GM18907 (cell line): Measurements from ENCODE around the gene CDH12.
"Not testable (repeated sequence)": the region's sequence is repeated elsewhere in the genome, so short reads cannot be mapped to it uniquely, and the experiment has no call there.

Source experiments
- ATAC-seq: cut with Tn5 transposase; IDR thresholded peaks from one replicate; pipeline ENCODE4 v1.9.1; 2021; ENCODE audit warnings: mild to moderate bottlenecking, moderate library complexity; ENCODE audit not compliant: unreplicated experiment

The CDH12 gene

DNA sequence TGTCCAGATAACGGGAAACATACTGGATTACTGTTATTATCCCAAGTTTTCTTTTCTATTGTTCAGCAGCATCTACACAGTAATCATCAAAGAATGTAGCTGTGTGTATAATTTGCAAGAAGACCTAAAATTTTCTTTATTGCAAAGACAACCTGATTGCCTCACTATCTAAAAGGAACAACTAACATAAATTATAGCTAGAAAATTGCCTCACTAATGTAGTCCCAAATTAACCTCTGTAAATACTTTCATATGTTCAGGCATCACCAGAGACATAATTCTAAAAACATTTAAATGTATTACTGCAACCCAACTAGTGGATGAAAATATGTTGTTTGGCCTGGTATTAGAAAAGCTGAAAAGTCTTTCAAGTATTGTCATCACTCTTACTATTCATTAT, 275.4 kb downstream of the CDH12 start:
- no peak for ATAC-seq

DNA sequence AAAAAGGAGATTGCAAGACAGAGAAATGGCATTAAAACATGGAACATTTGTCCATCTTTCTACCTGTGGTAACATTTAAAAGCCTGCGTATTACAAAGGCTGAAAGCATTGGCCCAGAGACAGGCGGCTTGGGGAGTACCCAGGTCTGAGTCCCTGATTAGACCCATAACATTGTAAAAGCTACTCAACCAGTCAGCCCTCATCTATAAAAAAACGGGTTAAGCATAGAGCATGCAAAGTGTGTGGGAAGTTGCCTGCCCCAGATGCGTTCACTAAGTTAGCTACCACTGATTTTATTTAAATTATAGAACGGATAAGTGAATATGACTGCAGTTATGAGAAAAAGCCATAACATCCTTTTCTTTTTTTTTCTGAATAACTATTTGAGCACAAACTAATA, 276.1 kb downstream of the CDH12 start:
- ATAC-seq, result no peak

DNA sequence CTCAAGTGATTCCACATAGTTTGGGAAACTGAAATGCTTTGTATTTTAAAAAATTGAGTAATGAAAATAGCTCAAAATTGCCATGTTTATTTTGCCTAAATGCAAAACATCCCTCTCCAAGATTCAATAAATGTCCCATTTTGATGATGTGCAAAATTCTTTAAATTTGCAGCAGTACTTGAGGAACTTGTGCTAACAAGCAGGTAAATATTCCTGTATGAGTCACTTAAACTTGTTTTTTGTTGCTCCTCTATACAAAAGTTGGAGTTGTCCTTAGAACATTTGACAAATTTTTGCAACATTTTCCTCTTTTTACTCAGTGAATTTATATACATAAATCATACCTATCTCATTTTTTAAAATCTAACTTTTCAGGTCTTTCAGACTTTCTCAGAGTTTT, 280.2 kb downstream of the CDH12 start:
- ATAC-seq, result no peak

DNA sequence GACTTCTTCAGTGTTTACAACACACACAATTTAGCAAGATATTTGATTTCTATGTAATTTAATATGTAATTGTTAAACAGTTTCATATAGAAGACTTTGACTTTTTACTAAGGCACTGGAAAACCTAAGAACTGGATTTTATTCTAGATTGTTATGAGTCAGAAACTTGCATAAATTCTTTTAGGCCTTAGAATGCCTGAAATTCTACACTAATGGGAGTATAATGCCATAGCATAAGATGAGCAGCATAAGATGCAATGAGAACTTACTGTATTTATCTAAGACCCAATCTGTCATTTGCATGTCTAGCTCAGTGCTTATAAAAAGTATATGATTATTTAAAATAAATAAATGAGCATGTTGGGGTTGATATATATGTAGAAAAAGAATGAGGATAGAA, 285.2 kb downstream of the CDH12 start:
- no peak for ATAC-seq

DNA sequence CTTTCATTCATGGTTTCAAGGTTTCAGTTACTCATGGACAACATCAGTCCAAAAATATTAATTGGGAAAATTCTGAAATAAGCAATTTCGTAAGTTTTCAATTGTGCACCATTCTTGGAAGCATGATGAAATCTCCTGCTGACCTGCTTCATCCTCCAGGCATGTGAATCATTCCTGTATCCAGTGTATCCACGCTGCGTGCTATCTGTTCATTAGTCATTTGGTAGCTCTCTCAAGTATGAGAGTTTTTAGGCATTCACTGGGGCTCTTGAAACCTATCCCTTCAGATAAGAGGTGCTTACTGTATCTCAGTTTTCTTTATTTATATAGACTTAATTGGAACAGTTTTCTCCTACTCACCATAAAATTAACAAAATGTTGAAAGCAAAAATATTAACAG, 293.0 kb downstream of the CDH12 start:
- ATAC-seq, result no peak

DNA sequence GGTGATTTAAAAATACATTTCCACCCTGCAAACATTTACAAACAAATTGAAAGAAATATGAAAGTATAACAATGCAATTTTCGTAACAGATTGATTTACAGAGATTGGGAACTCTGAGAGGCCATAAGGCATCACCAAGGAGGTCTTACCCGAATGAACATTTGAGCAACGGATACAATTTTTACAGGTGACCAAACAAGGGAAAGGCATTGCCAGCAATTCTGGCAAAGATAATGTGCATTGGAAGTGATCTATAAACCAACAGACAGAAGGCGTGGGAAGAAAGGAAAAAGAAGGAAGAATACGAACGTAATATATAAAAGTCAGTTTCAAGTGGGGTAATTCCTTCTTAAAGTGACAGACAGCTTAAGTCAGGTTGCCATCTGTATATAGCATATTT, 295.9 kb downstream of the CDH12 start:
- no peak for ATAC-seq

DNA sequence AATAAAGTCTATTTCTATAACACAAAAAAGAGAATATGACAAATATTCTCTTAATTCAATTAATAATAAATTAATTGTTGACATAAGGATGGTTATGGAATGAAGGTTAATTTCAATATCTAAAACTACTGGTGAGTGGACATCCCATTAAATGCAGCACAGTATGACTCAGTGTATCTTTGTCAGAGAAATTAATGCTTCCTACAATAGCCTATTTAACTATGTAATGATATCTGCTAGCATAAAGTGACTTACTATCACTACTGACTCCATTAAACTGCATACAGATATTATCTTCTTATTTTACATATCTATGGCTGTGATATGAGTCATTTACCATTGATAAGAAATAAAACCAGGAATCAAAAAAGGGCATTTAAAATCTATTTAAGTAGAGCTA, 298.7 kb downstream of the CDH12 start:
- no peak for ATAC-seq

DNA sequence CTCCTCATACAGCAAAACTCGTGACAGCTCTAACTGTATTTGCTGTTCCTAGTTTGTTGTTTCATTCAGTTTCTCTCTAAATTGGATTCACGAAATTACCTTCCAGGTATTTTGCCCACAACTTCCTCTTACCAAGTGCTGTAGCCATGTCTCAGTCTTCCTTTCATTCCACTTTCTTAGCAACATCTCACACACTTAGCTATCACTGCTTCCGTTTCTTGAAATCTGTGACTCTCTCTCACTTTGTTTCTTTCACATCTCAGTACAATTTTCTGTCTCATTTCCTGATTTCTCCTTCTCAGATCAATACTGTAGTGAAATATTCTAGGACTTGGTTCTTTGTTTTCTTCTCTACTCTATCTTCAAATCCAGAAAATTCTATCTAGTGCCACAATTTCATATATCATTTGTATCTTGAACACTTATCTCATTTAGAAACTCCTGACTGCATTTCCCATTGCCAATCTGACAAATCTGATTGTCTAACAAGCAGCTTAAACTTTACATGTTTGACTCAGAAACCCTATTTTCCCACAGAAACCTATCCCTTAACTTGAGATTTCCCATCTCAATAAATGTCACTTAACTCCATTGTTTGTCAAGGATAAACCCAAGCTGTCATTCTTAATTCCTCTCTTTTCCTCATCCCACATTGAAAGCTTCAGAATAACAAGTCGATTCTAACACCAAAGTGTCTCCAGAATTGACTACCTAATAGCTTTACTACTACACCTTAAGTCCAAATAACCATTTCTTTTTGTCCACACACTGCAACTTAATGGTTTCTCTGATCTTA, 303.1 kb downstream of the CDH12 start:
- no peak for ATAC-seq

DNA sequence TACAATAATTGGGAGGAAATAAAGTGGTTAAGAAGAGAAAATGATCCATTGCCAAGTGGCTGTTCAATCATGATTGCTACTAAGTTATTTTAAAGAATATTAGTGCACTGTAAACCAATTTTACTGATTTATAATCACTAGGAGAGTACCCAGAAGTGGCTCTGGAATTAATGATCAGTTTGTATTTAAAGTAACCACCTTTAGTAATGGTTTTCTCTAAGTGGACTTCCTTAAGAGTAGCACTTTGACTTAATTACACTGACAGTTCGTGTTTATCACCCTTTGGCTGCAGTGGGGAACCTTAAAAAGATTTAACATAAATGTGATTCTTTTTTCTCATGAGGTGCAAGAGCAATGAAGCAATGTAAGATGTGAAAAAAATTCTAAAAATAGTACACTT, 310.8 kb downstream of the CDH12 start:
- no peak for ATAC-seq

DNA sequence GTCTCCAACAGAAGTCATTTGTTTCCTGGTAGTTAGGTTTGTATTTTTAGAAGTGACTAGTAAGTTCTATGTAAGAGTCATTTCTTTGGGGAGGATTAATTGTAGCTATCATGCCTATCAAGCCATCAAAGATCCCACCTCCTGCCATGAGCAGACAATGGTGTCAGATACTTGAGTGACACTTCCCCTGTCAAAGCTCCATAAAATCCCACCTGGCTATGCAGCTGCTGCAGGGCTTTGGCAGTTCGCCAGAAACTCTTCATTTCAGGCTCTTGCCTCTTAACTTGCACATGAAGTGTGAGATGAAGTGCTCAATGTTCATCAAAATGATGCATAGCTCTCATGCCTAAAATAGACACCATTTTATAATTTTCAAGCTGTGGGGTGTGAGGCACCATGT, 312.1 kb downstream of the CDH12 start:
- ATAC-seq, result no peak

DNA sequence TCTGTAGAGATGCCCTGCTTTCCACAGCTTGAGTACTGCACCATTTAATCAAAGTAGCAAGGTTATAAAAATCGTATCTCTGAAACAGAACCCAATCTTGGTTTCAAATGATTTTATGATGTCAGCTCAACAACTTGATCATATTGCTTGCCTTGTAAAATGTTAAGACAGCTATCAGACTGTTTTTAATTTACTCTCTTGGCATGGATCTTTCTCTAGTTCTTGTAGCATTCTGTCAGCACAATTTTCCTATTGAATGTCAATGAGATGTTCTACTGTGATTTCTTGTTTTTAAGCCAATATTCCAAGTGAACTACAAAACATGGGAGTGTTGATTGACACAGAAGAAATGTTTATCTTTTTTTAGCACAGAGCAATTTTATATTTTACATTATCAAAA, 313.4 kb downstream of the CDH12 start:
- ATAC-seq, result no peak

DNA sequence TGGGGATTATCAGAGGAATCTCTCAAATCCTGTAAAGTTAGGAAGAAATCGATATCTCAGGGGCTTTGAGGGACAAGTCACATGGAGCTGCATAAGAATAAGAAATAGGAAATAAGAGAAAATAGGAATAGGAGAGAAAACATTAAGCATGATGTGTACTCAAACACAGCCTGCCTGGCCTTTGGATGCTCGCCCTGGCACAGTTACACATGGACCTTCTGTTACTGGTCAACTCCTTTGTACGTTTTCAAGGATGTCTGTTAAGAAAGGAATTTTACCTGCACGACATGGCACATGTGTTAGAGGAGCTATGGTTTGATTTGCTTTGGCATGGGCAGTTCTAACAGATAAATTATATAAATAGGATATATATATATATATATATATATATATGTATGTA, 321.2 kb downstream of the CDH12 start:
- no peak for ATAC-seq

DNA sequence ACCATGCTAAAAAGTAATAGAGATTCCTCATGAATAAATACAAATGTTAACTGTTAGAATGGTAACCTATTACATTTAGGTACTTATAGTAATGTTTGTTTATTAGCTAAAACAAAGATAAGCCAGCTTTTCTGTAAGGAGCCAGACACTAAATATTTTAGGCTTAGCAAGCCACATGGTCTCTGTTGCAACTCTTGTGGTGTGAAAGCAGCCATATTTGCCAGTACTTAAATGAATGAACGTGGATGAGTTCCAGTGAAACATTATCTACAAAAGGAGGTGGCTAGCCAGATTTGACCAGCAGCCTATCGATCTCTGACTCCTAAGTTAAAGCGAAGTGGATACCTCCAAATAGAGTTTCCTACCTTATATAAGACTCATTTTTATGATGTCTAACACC, 331.6 kb downstream of the CDH12 start:
- ATAC-seq, result no peak

DNA sequence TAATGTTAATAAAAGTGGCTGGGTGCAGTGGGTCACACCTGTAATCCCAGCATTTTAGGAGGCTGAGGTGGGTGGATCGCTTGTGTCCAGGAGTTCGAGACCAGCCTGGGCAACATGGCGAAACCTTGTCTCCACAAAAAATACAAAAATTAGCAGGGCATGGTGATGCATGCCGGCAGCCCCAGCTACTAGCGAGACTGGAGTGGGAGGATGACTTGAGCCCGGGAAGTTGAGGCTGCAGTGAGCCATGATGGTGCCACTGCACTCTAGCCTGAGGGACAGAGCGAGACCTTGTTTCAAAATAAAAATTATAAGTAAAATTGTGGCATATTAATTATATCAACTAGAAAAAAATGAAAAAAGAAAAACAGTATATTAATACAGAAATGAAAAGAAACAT, 336.6 kb downstream of the CDH12 start:
- ATAC-seq, result not testable (repeated sequence)

DNA sequence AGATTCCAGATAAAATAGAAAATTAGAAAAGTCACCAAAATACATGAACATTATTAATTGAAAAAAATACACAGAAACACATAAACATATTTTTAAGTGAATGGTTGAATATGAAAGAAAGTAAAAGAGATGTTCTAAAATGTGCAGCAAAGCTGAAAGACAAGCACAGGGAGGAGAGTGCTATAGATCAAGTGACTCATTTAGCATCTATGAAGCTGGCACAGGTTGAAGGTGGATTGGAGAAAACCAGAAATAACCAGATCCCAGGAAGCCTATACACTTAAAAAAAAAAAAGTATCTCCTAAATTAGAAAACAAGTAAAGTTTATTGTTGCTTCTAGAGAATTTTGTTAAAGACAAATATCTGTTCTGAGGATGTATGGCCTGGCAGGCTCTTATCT, 338.9 kb downstream of the CDH12 start:
- no peak for ATAC-seq

DNA sequence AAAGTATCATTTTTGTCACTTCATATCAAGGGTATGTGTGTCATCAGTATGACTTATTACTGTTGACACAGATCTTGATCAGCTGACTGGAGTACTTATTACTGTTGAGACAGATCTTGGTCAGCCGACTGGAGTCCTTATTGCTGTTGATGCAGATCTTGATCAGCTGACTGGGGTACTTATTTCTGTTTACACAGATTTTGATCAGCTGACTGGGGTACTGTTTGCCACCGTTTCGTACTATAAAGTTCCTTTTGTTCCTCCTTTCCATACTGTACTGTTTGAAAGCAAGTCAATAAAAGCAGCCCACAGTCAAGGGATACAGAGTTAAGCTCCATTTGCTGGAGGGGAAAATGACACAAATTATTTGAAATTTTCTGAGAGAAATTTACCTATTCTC, 347.3 kb downstream of the CDH12 start:
- ATAC-seq, result no peak

DNA sequence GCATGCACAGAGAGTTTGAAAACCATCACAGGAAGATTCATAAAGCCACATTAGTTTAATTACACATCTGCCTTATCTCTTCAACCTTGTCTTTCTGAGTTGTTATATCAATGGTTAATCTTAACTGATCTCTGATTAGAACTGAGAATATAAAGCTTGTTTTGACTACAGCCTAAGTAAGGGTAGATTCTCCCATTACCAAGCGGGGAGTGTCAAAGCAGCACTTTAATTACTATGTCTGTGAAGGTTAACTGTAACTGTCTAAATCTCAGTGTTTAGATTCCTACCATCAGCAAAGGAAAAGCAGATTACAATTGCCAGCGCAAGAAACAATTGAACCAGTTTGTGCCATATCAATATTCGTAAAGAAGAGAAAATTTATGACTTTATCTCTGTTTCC, 348.7 kb downstream of the CDH12 start:
- ATAC-seq, result no peak

DNA sequence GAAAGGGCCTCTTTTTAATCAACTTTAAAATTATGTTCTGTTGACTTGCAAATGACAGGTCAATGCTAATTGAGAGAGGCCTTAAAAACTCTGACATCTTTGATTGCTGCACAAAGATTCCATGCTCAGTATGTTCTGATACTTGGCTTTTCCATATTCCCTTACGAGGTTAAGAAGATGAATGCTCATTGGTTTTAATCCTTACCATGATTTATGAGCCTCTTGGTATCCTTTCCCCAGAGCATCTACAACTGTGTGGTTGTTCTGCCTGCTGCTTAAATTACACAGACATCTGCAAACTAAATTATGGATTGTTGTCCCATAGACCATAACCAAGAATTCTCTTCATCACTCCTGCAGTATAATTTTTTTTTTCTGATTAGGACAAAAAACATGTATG, 352.6 kb downstream of the CDH12 start:
- no peak for ATAC-seq

DNA sequence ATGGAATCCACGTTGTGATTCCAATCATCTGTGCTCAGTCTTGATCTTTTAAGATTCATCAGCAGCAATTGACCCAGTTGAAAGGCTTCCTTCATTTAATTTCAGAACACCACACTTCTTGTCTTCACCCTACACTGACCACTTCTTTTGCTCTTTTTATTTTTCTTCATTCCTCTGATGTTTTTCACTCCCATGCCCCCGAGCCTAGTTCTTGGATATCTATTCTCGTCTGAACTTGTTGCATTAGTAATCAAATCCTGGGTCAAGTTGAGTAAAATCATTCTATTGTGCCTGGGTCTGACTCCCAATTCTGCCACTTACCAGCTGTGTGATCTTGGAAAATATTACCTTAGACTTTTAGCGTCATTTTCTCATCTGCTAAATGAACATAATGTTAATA, 356.5 kb downstream of the CDH12 start:
- no peak for ATAC-seq

DNA sequence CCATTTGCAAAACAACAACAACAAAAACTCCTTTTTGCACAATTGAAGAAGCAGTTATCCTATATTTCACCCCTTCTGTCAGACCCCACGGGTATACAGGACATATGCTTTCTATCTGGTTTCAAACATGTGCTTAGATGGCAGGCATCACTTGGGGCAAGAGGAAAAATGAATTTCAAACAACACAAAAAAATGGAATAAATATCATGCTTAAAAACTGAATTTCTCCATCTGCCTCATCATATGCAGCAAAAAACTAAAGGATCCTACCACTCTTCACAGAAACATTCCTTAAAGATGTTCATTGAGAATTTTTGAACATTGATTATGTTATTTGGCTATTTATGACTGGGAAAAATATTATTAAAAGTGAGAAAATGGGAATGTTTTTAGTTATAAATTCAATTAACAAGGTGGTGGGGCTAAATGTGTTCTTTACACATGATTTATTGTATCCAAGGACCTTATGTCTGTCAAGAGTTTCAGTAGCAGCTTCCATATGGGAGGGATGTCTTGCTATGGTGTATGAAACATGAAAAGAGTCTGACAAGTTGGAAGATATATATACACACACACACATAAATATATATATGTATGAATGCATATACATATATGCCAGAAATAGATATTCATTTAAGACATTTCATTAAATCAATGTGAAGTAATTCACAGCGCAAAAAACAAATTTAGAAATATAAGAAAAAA, 358.0 kb downstream of the CDH12 start:
- no peak for ATAC-seq

DNA sequence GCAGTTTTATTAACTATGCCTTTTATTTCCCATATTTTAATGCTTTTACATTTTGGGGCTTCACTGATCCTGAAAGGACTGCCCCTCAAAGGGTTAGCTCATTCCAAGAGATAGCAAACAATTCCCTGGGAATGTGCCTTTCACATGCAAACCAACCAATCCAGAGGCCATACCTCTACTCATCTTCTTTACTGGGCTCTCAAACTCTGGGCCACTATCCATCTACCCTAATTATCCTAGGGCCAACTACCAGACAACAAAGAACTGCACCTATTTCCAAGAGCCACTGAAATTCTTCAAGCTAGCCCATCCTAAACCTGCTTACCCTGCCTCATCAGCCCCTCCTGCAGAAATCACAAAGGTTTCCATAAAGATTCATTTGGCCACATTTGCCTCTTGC, 364.7 kb downstream of the CDH12 start:
- ATAC-seq, result no peak

DNA sequence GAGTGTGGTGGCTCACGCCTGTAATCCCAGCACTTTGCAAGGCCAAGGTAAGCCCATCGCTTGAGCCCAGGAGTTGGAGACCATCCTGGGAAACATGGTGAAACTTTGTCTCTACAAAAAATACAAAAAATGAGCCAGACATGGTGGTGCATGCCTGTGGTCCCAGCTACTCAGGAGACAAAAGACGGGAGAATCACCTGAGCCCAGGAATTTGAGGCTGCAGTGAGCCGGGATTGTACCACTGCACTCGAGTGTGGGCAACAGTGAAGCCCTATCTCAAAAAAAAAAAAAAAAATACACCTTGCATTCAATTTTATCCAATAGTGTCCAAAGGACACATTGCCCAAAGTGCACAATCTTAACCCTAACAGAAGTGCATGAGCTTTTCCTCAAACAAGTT, 372.8 kb downstream of the CDH12 start:
- ATAC-seq, result no peak

DNA sequence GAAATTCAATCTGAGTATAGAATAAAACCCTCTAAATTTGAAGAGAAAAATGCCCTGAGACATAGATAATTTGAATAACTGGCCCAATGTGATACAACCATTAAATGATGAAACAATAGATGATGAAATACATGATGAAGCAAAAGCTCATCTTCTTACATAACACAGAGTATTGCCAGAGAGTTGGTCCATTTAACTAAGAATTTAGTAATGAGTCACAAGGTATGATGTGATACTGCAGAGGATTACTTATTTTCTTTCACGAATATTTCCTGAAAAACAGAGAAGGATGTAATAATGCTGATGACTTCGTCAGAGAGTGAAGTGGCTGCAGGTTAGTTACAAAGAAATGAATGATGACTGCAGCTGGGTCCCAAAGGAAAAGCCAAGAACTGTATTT, 379.3 kb downstream of the CDH12 start:
- ATAC-seq, result no peak
